ENCODE data around the gene CEP72.

- TF ChIP-seq CTCF (IDR thresholded peaks at IDR 0.05) (no peak), POLR2AphosphoS5 (IDR thresholded peaks at IDR 0.05) (no peak)
Observed at GRCh38 chr5:673161-673830, 61.2 kb downstream of the CEP72 start.

Data from breast epithelium (tissue), 3 donors.